Fibroblast of lung (primary cell): Measurements from ENCODE around the gene KCNIP4.

Experiments used
- EZH2 ChIP-seq: IDR thresholded peaks from 2 replicates; pipeline ENCODE4 v1.5.1; 2012; ENCODE audit warnings: low read length, control low read depth, mild to moderate bottlenecking; ENCODE audit errors: missing control alignments
- TF ChIP-seq, protein P1 (sequence below), 2 donors: IDR thresholded peaks in 1 of 2; conservative IDR thresholded peaks in 1 of 2; 1 replicate in 1 of 2; 2 replicates in 1 of 2; pipeline ENCODE4 v1.5.1; 2011 to 2012; ENCODE audit warnings: low read length in 2 of 2, control low read depth in 1 of 2, inconsistent platforms in 1 of 2, low read depth in 1 of 2, mild to moderate bottlenecking in 1 of 2

DNA sequence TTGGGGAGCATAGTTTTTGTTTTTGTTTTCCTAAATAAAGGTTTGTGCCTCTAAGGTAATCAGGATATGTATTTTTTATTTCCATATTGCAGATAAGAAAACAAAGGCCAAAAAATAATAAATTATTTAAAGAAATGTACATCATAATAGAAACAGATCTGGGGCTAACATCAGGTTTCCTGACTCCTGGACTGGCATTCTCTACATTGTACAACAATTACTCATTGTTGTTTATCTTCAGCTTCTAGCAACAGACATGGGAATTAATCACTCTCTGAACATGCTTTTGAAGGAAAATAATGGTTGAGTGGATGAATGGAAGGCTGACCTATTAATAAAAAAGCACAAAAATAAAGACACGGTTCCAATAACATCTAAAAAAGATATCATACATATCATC lies 146.2 kb downstream of the KCNIP4 start:
- TF ChIP-seq, protein P1, sequence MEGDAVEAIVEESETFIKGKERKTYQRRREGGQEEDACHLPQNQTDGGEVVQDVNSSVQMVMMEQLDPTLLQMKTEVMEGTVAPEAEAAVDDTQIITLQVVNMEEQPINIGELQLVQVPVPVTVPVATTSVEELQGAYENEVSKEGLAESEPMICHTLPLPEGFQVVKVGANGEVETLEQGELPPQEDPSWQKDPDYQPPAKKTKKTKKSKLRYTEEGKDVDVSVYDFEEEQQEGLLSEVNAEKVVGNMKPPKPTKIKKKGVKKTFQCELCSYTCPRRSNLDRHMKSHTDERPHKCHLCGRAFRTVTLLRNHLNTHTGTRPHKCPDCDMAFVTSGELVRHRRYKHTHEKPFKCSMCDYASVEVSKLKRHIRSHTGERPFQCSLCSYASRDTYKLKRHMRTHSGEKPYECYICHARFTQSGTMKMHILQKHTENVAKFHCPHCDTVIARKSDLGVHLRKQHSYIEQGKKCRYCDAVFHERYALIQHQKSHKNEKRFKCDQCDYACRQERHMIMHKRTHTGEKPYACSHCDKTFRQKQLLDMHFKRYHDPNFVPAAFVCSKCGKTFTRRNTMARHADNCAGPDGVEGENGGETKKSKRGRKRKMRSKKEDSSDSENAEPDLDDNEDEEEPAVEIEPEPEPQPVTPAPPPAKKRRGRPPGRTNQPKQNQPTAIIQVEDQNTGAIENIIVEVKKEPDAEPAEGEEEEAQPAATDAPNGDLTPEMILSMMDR (conservative IDR thresholded peaks at IDR 0.05 in 1 of 2, IDR thresholded peaks at IDR 0.05 in 1 of 2; ENCODE audit: low read depth in 1 of 2, low read length in 2 of 2), result no peak
- TF ChIP-seq EZH2, result no peak
